A204.1 (cell line): ENCODE data around the gene AEBP1.
A peak's percentile ranks its signal among the peaks of the same experiment; 100 is the strongest.

Source experiments
- FAIRE-seq: peaks from 2 replicates; lab custom pipeline; 2012; peaks lifted over from hg19 to GRCh38; lab: Jason Lieb, UNC

Gene AEBP1

DNA sequence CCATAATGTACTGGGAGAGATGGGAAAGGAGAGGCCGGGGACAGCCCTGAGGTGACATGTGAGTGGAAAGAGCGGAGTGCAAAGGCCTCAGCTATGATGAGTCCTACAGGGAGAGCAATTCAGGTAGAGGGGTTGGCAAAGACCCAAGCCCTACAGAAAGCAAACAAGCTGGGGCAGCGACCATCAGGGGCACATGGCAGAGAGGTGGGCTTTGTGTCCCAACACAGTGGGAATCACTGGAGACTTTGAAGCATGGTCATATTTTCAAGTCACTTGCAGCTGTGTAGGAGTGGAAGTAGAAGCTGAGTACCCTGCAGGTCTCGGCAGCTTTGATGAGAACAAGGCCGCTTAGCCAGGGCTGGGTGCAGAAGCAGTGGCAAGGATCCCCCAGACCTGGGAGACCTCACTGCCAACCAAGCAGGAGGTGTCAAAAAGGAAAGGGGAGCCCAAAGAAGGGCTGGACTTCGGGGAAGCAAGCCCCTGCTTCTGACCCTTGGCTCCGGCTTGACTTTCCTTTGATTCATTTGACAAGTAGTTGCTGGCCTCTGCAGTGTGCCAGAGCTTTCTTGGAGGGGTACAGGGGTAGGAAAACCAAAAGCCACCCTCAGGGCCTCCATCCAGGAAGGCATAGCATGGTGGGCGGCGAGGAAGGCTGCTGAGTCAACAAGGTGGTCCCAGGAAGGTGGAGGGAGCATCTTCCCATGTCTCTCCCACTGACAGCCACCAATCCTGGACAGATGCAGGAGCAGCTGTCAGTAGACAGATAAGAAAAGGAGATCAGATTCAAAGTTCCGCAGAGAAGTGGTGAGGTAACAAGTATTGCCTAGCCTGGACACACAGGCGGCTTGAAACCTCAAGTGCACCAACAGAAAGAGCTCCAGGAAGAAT, 36.8 kb upstream of the AEBP1 start:
- FAIRE-seq = no peak

DNA sequence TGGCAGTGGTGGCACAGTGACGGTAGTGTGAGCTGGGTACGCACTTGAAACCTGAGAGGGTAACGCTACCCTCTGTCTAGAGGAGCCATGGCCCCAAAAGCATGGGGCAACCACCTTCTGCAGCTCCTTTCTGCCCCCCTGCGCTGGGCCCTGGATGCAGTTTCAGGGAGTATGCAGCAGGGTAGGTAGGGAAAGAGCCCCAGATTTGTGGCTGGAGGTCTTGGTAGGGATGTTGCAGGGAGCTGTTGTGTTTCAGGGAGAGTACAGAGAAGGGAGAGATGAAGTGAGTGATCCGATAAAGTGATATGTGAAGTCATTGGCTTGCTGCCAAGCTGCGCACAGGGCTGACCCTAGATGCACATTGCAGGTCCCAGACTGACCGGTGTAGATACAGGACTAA, 36.1 kb upstream of the AEBP1 start:
- no peak for FAIRE-seq

DNA sequence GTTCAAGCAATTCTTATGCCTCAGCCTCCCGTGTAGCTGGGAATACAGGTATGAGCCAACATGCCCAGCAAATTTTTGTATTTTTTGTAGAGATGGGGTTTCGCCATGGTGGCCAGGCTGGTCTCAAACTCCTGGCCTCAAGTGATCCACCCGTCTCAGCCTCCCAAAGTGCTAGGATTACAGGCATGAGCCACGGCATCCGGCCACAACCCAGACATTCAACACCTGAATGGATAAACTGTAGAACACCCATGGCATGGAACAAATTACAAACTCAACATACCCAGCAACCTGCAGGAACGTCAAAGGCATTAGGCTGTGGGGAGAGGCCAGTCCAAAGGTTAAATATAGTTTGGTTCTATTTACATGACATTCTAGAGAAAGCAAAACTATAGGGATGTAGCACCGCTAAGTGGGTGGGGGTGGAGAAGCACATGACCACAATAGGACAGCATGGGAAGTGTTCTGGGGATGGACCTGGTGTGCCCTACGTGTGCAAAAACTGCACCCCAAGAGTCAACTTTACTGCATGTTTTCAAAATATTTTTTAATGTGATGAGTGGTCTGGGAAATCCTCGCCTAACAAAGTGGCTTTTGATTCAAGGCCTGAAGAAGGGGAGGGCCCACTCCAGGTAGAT, 32.3 kb upstream of the AEBP1 start:
- no peak for FAIRE-seq

DNA sequence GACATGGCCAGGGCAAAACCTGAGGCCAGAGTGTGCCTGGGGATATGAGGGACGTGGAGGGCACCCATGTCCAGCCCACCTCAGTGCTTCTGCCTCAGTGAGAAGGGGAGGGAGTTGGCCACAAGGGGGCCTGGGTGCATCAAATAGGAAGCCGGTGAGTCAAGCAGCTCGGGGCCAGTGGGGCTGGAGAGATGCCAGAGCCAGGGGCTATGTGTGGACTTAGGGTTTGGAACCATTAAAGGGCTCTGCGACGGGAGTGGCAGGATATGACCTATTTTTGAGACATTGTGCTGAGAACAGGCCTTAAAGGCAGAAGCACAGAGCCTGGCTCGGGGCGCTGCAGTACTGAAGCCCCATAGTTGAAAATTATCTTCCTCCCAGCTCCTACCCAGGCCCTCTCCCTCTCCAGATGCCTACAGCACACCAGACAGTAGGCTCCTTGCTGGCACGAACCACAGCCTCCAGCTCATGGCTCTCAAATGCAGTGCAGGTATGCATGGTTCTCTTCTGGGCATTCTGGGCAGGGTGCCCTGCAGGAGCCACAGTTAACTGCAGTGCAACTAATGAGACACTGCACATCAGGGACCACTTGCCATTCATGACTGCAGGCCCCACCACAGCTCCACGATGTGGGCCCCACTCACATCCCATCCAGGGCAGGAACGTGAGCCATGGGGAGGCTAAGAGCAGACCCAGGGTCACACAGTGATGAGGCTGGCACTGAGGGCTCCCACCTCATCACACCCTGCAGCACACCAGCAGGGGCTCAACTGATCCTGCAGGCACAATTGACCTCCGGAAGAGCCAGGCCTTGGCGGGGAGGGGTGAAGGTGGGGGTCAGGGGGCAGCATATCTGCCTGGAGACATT, 31.5 kb upstream of the AEBP1 start:
- FAIRE-seq = no peak

DNA sequence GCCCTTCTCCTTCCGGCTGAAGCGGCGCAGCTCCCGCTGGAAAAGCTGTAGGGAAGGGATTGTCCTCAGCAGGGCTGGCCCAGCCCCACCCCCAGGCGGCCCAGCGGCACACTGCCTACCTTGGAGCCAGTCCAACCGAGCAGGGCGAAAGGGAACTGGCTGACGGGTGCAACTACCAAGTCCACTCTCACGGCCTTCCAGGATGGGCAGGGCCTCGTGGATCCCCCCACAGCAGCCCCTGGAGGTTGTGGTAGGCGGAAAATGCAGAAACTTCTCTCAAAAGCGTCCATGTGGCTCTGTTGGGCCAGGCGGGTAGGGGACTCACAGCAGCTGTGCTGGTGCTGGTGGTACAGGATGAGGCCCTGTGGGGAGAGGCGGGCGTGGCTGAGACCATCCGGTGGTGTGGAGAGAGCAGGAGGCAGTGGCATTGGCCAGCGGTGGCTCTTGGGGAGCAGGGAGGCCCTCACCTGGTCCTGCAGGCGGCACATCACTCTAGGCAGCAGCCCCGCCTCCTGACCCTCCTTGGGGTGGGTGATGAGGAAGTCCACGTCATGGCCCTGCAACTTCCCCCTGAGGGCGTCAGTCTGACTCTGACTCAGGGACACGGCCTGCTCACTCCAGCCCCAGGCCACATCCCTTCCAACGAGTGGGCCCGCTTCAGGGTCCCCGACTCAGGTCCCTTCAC, 30.3 kb upstream of the AEBP1 start:
- FAIRE-seq = no peak

DNA sequence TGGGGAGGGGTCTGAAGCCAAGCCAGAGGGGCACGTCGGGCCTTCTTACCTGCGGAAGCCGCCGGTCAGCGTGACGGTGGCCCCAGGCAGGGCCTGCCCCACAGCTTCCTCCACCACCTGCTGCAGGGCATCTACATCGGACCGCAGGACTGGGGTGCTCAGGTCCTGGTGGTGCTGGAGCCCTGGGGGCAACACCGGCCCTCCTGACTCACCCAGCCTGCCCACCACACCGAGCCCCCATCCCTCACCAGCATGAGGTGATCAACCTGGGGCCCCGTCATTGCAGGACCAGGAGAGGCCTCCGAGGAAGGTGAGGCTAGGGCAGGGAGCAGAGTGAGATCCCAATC, 29.8 kb upstream of the AEBP1 start:
- FAIRE-seq = no peak

DNA sequence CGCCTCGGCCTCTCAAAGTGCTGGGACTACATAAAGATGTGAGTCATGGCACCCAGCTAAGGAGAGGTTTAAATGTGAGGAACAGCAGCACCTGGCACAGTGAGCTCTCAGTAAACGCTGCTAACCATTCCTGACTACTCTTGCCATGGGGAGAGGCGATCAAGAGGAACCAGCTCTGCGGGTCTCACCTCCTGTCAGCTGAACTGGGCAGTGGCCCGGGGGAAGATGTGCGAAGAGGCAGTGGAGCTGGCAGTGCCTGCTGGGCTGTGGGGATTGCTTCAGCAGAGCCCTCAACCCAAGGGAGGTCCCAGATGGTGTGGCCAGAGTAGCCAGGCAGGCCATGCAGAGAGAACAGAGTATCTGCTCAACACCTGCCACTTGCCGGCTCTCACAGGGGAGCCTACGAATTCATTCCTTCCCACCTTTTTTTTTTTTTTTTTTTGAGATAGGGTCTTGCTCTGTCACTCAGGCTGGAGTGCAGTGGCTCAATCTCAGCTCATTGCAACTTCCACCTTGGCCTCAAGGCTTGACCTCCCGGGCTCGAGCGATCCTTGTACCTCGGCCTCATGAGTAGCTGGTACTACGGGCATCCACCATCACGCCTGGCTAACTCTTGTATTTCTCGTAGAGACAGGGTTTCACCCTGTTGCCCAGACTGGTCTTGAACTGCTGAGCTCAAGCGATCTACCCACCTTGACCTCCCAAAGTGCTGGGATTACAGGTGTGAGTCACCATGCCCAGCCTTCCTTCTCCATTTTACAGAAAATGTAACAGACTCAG, 28.7 kb upstream of the AEBP1 start:
- FAIRE-seq = no peak

DNA sequence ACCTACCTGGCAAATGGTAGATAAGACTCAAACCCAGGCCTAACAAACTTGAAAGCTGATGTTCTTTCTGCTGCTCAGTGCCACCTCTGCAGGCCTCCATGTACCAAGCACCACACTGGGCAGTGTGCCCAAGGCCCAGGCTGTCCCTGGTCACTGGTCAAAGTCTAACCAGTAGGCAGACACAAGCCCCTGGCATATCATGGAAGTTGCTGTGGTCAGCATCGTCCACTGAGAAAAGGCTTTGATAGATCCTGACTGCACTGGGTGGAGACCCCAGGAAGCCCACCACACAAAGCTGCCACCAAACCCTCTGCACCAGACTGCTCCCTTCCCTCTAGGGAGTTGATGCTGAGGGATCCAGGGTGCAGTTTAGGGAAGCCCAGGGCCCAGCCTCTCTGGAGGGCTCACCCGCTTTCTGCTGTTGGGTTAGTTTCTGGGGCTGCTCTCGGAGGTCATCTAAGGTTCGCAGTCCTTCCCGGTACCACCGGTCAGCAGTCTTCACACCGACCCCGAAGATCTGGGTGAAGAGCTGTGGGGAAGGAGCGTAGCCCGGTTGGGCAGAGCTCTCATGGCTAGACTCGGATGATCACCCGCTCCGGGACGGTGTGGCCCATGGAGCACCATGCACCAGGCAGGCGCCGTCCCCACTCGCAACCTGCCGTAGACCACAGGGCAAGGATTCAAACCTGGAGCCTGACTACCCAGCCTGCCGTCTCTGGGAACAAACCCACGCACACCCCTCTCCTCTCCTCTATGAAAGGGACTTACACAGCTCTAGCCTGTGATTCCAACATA, 27.8 kb upstream of the AEBP1 start:
- FAIRE-seq = no peak

DNA sequence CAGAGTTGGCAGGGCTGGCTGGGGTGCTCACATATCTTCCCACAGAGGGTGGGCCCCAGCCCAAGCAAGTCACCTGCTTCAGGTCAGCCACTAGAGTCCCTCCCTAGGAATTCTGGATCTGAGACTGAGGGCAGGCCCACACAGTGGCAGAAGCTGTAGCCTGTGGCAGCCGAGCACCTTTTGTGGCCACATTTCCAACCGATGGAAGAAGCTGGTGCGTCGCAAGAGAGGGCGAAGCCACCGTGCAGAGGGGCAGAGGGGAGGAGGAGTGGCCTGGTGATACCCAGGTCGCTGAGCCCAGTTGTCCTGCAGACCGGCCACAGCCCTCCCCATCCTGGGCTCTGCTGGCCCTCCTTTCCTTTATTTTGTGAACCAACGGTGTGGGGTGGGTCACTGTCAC, 27.1 kb upstream of the AEBP1 start:
- FAIRE-seq = no peak

DNA sequence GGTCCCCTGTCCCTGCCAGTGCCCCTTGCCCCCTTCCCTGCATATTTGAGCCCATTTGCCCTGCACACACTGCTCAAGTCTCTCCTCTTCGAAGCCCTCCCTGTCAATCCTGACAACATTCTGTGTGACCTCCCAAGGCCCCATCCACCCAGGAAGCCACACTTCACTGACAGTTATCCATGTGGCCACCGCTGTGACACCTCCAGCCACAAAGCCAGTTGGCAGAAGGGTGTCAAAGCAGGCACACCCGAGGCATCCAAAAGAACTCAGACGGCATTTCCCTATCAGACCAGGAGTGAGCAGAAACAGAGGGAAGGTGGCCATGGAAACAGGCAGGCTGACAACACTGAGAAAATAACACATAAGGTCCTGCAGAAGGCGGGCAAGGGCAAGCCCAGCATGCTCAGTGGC, 26.5 kb upstream of the AEBP1 start:
- no peak for FAIRE-seq

DNA sequence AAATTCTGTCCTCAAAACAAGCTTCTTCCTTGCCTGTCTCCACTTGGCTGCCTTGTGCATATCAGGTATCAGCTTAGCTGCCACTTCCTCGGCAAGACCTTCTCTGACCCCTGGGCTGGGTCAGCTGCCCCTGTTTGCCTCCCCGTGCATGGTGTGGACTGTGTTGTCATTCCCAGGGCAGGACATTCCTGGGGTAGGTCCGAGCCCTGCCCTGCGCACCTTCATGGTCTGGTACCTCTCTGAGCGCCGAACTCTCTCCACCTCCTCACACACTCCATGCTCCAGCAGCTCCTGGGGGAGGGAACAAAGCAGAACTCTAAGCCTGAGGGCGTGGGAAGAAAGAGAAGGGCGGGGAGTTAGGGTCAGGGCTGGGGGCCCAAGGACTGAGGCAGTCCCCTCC, 25.6 kb upstream of the AEBP1 start:
- no peak for FAIRE-seq

DNA sequence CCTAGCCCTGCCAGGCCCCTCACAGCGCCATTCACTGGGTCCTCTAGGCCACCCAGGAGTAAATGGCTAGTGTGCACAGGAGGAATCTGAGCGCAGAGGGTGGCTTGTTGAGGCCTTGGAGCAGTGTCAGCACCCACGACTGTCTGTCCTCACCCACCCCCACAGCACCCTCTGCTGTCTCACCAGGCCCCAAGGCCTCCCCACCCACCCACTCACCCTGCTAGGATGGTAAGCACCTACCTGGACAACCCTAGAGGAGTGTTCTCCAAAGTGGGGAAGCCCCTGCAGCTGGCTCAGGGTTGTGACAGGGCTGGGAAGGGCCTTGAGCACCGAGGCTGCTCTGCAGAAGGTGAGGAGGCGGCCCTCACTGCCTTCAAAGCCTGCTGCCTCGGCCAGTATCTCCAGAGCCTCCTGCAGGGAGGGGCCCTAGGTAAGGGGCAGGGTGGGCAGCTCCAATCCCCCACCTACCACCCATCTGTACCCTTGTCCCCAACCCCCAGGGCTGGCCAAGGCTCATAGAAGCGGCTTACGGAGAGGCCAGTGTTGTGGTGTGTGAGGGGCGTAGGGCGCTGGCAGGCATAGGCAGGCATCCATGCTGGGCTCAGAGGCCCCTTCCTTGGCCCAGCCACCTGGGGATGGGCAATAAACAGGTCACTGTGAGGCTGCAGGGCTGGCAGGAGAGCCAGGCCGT, 24.7 kb upstream of the AEBP1 start:
- no peak for FAIRE-seq

DNA sequence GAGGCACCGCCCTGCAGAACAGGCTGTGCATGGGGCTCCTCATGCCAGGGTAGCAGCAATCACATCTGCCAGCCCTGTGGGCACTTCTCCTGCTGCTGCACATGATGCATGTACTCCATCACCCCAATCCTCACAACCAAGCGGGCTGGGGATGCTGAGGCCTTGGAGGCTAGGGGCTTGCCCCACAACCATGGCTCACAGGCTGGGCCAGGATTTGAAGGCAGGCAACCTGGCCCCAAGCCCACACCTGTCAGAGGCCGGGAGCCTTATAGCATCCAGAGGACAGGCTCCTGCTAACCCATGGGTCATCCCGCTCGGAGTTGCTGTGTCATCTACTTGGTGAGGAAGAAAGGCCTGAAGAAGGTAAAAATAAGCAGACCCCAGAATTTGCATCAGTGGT, 24.0 kb upstream of the AEBP1 start:
- no peak for FAIRE-seq

DNA sequence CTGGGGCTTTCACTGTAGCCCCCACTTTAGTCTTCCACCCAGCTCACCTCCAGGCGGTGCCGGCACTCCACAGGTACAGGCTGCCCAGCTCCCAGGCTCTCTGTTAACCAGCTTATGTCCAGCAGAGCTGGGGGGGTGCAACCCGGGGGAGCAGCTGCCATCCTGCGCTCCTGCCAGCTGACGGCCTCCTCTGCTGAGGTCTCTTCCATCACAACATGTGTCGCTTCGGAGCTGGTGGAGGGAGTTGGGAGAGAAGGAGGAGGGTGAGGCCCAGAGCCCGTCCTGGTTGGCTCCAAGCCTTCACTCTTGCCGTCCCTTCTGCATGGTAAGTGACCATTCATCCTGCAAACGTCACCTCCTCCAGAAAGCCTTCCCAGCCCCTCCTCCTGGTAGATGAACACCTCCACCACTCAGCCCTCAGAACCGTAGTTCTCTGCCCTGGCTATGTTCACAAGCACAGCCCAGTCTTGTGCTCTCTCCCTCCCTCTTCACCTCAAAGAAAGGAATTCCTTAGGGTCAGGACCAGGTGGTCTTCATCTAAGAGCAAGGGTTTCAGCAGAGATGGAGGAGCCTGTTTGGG, 23.4 kb upstream of the AEBP1 start:
- FAIRE-seq = no peak

DNA sequence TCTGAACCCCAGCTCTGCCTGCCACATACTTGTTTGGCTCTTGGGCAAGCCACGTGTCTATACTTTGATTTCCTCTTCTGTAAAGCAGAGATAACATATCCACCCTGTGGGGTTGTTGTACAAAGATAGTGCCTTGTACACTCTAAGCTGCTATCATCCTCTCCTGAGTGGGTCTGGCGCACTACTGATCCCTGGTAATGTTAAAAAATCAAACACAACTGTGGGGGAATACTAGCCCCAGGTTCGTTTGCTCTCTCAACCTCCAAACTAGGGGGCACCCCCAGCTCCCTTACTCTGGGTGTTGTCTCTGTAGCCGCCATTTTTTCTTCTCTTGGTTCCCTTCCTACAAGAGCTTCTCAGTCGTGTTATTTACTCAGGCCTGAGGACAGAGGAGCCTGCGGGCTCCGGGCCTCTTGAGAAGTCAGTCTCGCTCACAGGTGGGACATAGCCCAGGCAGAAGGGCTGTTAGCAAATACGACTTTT, 22.8 kb upstream of the AEBP1 start:
- FAIRE-seq = no peak

DNA sequence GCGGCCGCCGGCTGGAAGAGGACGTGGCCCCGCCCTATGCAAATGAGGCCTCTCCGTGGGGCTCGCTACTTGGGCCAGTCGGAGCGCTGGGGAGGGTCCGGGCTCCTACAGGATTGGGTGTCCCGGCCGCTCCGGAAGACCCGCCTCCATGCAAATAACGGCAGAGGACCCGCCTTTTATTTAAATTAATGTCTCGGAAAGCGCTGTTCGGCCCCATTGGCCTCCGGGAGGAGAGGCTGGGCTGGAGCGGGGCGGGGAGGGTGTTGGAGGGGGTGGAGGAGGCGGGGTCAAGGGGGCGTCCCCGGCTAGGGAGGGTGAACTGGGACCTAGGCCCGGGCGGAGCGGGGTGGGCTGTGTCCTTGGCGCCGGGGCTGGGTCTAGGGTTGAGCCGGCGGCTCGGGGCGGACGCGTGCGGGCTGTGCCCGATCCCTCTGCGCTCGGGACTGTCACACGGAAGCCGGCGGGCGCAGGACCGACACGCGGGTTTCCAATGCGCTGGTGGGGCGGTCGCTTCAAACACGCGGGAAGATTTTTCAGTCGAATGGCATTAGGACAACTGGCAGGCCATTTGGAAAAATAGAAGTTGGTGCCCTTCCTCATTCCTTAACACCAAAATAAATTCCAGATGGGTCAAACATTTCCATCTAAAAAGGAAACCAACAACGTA, 21.5 kb upstream of the AEBP1 start:
- FAIRE-seq = peak; percentile 75

DNA sequence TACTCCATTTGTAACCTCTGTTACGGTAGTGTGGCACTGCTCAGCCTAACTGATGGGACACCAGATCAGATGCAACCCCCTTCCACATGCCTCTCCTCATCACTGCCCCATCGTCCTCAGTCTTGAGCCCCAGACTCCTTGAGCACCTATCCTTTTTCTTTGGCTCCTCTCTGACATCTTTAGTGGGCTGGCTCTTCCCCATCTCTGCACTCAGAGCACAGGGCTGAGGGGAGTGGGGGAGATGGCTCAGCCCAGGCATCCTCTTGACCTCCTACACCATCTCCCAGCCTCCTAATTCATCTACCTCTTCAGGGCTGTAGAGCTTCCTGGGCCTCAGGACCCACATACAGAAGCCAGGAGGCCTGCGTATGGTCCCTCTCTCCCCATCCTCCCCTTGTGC, 20.3 kb upstream of the AEBP1 start:
- no peak for FAIRE-seq

DNA sequence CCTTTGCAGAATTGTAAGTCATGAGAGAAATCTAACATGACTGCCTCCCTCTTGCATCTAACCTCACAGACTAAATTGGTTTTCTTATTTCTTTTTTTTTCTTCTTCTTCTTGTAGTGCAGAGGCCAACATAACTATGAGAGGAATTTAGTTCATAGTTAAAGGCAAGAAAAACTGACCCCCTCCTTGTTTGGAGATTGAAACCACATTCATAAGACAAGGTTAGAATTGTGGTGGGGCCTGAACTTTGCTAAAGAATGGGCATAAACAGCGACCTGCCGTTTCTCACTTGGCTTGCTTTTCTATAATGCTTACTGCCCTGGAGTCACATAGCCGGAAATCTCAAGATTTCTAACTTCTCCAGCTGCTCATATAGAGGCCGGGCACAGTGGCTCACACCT, 19.4 kb upstream of the AEBP1 start:
- no peak for FAIRE-seq

DNA sequence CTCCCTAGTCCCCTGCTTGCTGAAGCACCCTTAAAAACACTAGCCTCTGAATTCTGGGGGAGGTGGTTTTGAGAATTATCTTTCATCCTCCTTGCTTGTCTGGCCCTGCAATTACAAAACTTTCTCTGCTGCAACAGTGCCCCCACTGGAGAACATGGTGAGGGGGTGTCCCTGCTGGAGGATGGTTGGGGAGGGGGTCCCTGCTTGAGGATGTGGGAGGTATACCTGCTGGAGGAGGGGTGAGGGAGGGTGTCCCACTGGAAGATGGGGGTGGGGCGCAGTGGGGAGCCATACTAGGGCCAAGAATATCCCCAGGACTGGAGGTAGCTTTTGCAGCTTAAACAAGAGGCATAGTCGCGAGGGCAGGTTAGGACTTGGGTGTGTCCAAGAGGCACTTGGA, 18.6 kb upstream of the AEBP1 start:
- no peak for FAIRE-seq
